ENCODE results near the gene DGLUCY.
"Not testable (repeated sequence)": the region's sequence is repeated elsewhere in the genome, so short reads cannot be mapped to it uniquely, and the experiment has no call there.

DNA sequence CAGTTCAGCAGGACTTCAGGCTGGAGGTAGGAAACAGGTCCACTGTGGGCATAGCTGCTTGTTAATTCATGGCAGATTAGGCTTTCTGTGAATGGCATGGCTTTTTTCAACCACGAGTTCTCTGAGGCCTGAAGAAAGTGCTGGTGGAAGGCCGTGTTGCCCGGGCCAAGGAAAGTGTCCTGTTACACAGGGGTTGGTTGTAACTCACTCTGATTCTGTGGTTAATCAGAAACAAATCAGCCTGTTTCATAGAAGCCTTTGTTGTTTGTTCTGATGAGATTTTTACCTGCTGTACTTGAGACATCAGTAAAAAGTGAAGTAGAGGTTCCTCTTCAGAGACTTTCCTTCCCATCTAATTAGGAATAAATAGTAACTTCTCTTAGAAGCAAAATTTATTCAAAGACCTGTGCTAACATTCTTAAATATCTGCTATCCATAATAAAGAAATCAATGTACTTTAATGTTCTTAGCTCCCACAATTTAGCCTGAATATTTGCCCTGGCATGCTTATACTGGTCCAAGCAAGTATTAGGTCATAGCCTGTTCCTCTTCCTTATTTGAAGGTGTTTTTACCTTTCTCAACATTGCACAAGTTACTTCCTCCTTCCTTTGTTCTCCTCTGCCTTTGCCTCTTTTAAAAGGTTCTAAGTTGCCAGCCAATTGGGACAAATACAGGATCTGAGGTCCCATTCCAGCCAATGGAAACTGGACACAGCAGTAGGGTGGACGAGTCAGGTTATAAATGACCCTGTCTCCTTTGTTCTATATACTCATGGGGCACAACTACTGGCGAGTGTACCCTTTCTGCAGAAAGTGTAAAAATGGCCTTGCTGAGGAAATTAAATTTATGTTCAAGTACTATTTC lies 10.8 kb downstream of the DGLUCY start:
- TF ChIP-seq, protein P1, sequence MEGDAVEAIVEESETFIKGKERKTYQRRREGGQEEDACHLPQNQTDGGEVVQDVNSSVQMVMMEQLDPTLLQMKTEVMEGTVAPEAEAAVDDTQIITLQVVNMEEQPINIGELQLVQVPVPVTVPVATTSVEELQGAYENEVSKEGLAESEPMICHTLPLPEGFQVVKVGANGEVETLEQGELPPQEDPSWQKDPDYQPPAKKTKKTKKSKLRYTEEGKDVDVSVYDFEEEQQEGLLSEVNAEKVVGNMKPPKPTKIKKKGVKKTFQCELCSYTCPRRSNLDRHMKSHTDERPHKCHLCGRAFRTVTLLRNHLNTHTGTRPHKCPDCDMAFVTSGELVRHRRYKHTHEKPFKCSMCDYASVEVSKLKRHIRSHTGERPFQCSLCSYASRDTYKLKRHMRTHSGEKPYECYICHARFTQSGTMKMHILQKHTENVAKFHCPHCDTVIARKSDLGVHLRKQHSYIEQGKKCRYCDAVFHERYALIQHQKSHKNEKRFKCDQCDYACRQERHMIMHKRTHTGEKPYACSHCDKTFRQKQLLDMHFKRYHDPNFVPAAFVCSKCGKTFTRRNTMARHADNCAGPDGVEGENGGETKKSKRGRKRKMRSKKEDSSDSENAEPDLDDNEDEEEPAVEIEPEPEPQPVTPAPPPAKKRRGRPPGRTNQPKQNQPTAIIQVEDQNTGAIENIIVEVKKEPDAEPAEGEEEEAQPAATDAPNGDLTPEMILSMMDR (IDR thresholded peaks at IDR 0.05): not testable (repeated sequence)
- not testable (repeated sequence) for TF ChIP-seq POLR2A (IDR thresholded peaks at IDR 0.05)
